ENCODE data around the gene SLC7A11. TPM values are rescaled to one million over a fixed set of nuclear protein-coding genes. Genes with fewer than 3 reads are reported as not detected.
A peak's percentile ranks its signal among the peaks of the same experiment; 100 is the strongest.

SLC7A11 gene
- total and polyA plus RNA-seq, 10 of the 15 experiments (the other 5 are each of a cell fraction or from before 2014, with no cell fraction given): 1.6 to 9.8 (median 3.5) TPM

GRCh38 chr4:138242076-138242833 lies at the start of gene SLC7A11 (continued):
- TF ChIP-seq ZBTB11 (CRISPR knock-in tag; IDR thresholded peaks at IDR 0.05): no peak
- TF ChIP-seq HDAC6 (IDR thresholded peaks at IDR 0.05; ENCODE audit: unreplicated experiment): no peak
- 0 out of 2 replicates have a peak, but pooled peaks have one; percentile 20 for TF ChIP-seq ZNF687 (IDR thresholded peaks at IDR 0.05)
- TF ChIP-seq WRNIP1 (IDR thresholded peaks at IDR 0.05; ENCODE audit: borderline replicate concordance, low read depth, low read length): no peak
- peak; percentile 41; the same call in 1 of the 2 replicates for TF ChIP-seq RAD51 (IDR thresholded peaks at IDR 0.05)
- peak; percentile 84; the same call in 1 of the 2 replicates for TF ChIP-seq ATF2 (IDR thresholded peaks at IDR 0.05; ENCODE audit: low read length)
- TF ChIP-seq ZNF274 (IDR thresholded peaks at IDR 0.05; ENCODE audit: insufficient read depth, insufficient read length): no peak
- TF ChIP-seq IRF4 (IDR thresholded peaks at IDR 0.05; ENCODE audit: low read depth, low read length): no peak
- TF ChIP-seq ZNF622 (IDR thresholded peaks at IDR 0.05): no peak
- TF ChIP-seq POLR2AphosphoS2 (IDR thresholded peaks at IDR 0.05; ENCODE audit: low read depth, low read length): peak; percentile 77; the same call in 1 of the 2 replicates
- TF ChIP-seq TBL1XR1 (IDR thresholded peaks at IDR 0.05; ENCODE audit: low read depth, low read length): no peak
- peak; percentile 69 for TF ChIP-seq FOXM1 (IDR thresholded peaks at IDR 0.05; ENCODE audit: low read depth, low read length)
- peak; percentile 90 for TF ChIP-seq POU2F2 (IDR thresholded peaks at IDR 0.05; ENCODE audit: borderline replicate concordance, low read depth, low read length)
- TF ChIP-seq TCF12 (IDR thresholded peaks at IDR 0.05; ENCODE audit: low read depth, low read length): 0 out of 2 replicates have a peak, but pooled peaks have one; percentile 53
